Measurements from ENCODE around the gene ZNF765.
"Not testable (repeated sequence)": the region's sequence is repeated elsewhere in the genome, so short reads cannot be mapped to it uniquely, and the experiment has no call there.

ZNF765 gene

GRCh38 chr19:53389978-53390377 lies 5.0 kb upstream of the ZNF765 start:
- no peak for DNase-seq
- TF ChIP-seq POLR2A (IDR thresholded peaks at IDR 0.05; ENCODE audit: low read length) (no peak), GATA1 (IDR thresholded peaks at IDR 0.05; ENCODE audit: low read depth, low read length) (no peak)

DNA sequence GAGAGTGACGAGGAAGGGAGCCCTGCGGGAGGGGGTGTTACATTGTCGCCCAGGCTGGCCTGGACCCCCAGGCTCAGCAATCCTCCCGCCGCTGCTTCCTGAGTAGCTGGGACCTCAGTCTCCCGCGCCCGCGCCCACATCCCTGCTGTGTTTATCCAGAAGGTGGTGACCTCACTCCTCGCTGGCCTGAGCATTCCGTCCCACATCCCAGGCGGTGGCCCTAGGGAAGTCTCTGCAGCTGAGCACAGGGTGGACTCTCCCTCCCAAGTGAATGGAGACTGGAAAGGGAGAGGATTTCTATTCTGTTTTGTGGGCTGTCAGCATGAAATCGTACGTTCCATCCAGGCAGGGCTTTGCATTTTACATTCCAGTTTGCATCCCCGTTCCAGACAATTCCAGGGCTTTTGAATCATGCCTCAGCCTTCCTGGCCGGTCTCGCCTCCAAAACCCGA lies 401 bp upstream of the ZNF765 start:
- TF ChIP-seq POLR2A (IDR thresholded peaks at IDR 0.05; ENCODE audit: low read length) (no peak), GATA1 (IDR thresholded peaks at IDR 0.05; ENCODE audit: low read depth, low read length) (no peak)
- DNase-seq, result no peak

GRCh38 chr19:53395840-53396524 lies 1.0 kb downstream of the ZNF765 start:
- DNase-seq, result peak in 1 of 2 experiments; percentile 34

DNA sequence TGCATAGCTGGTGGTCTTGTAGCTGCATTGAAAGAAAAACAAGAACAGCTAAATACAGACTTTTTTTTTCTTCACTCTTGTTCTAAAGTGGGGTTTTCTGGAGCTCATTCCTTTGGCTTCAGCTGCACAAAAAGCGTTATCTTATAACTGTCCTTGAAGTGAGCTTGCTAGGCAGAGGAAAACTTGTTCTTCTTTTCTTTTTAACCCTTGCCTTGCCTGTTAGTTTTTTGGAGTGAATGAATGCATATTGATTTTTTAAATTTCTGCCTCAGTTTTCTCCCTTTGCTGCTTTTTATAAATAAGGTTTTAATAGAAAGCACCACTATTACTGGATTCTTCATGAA lies 1.5 kb downstream of the ZNF765 start:
- DNase-seq, result peak in 1 of 2 experiments; percentile 34
- TF ChIP-seq GATA1 (IDR thresholded peaks at IDR 0.05; ENCODE audit: low read depth, low read length), result no peak

- not testable (repeated sequence) for DNase-seq
These were observed 3.0 kb downstream of the ZNF765 start for GRCh38 chr19:53397918-53398317.

GRCh38 chr19:53409505-53410204 lies 14.7 kb downstream of the ZNF765 start:
- DNase-seq, result no peak
- TF ChIP-seq POLR2A (IDR thresholded peaks at IDR 0.05; ENCODE audit: low read length) (no peak), GATA1 (IDR thresholded peaks at IDR 0.05; ENCODE audit: low read depth, low read length) (no peak)

GRCh38 chr19:53420520-53421315 lies 25.8 kb downstream of the ZNF765 start:
- not testable (repeated sequence) for DNase-seq

DNA sequence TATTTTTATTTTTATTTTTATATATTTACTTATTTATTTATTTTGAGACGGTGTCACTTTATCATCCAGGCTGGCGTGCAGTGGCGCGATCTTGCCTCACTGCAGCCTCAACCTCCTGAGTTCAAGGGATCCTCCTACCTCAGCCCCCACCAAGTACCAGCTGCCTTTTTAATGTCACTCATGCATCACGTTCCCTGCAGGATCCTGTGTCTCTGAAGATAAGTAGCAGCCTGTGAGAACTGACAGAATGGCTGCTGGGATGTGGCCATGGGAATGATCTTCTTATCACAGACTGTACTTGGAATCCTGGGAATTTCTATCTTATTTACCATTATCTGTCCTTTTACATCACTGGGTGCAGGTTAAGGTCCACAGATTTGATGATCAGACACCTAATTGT lies 27.6 kb downstream of the ZNF765 start:
- TF ChIP-seq GATA1 (IDR thresholded peaks at IDR 0.05; ENCODE audit: low read depth, low read length) (no peak), POLR2A (IDR thresholded peaks at IDR 0.05; ENCODE audit: low read length) (no peak)
- no peak for DNase-seq

- DNase-seq, result not testable (repeated sequence)
These were observed 28.1 kb downstream of the ZNF765 start for GRCh38 chr19:53423074-53423473.

- not testable (repeated sequence) for DNase-seq
These were observed 28.7 kb downstream of the ZNF765 start for GRCh38 chr19:53423680-53424079.

DNA sequence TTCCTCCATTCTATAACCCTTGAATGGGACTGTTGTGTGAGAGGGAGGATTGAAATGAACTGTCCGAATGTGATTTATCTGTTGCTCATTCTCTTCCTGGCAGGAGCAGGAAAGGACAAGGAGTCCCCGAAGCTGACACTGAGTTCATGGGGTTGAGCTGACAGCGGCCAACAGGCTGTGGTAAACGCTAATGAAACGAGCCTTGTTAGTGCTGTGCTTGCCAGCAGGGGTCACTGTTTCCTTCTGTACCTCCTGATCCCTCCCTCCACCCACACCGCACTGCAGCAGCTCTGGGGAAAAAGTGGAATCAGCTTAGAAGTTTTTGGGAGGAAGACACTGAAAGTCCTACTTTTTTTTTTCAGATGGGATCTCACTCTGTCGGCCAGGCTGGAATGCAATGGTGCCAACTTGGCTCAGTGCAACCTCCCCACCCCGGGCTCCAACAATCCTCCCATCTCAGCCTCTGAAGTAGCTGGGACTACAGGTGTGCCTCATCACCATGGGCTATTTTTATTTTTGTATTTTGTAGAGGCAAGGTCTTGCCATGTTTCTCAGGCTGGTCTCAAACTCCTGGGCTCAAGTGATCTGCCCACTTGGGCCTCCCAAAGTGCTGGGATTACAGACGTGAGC lies 30.1 kb downstream of the ZNF765 start:
- no peak for TF ChIP-seq GATA1 (IDR thresholded peaks at IDR 0.05; ENCODE audit: low read depth, low read length)
- no peak for TF ChIP-seq POLR2A (IDR thresholded peaks at IDR 0.05; ENCODE audit: low read length)
- DNase-seq, result peak; percentile 73 to 85

GRCh38 chr19:53431399-53432087 lies 36.6 kb downstream of the ZNF765 start, which contains the start of gene ZNF761:
ZNF761 (plus strand) TSS chr19:53431984; CDS start chr19:53447269, 15,285 bp downstream.
- TF ChIP-seq POLR2A (IDR thresholded peaks at IDR 0.05; ENCODE audit: low read length) (peak; percentile 68), GATA1 (IDR thresholded peaks at IDR 0.05; ENCODE audit: low read depth, low read length) (no peak)

DNA sequence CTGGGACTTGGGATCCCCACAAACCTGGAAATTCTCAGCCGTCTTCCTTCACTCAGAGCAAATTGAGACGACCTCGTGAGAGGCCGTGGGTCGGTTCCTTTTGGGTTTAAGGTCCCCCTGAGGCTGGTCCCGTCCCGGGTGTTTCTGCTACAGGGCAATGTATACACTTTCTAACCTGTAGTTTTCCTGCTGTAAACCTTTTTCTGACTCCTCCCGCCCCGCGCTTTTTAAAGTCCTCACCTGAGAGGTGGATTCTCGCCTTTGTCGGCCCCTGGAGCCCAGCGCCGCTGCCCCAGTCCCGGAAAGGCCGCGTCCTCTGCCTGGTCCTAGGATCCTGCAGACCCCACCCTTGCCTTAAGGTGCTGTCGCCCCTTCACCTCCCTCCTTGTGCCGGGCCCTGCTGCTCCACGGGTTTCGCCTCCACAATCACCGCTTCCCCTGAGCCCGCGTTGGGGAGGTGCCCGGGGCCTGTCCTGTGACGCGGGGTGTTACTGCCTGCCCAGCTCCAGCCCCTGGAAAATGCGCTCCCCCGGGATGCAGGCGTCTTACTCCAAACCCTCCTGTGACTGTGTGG lies 37.2 kb downstream of the ZNF765 start:
- DNase-seq, result peak; percentile 48 to 61
- no peak for TF ChIP-seq GATA1 (IDR thresholded peaks at IDR 0.05; ENCODE audit: low read depth, low read length)
- TF ChIP-seq POLR2A (IDR thresholded peaks at IDR 0.05; ENCODE audit: low read length), result peak; percentile 44

More at GRCh38 chr19:53431399-53432087, 36.6 kb downstream of the ZNF765 start, which contains the start of gene ZNF761:
- DNase-seq, result peak; percentile 94 to 97

DNA sequence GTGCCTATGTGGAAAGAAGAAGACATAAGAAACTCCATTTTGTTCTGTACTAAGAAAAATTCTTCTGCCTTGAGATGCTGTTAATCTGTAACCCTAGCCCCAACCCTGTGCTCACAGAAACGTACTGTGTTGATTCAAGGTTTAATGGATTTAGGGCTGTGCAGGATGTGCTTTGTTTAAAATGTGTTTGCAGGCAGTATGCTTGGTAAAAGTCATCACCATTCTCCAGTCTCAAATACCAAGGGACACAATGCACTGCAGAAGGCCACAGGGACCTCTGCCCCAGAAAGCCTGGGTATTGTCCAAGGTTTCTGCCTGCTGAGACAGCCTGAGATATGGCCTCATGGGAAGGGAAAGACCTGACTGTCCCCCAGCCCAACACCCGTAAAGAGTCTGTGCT lies 48.9 kb downstream of the ZNF765 start:
- not testable (repeated sequence) for DNase-seq

- DNase-seq, result not testable (repeated sequence)
These were observed 52.2 kb downstream of the ZNF765 start for GRCh38 chr19:53447196-53447595.

Measured in erythroblast (primary cell).